H9 (cell line): ENCODE measurements around the gene PYGL. TPM values are rescaled to one million over a fixed set of nuclear protein-coding genes. Genes with fewer than 3 reads are reported as not detected.

Experiments used
- DNase-seq: peaks from one replicate; pipeline ENCODE4 v3.0.0-alpha.2; 2017
- H2AFZ ChIP-seq: one replicate; pipeline ENCODE4 v1.6.1; 2013; ENCODE audit warnings: mild to moderate bottlenecking, low read length, control low read depth, moderate library complexity
- H2AK5ac ChIP-seq: 2 replicates; pipeline ENCODE4 v1.6.1; 2013; ENCODE audit warnings: low read length, control low read depth, mixed read lengths; ENCODE audit not compliant: insufficient read length
- H2BK120ac ChIP-seq: one replicate; pipeline ENCODE4 v1.6.1; 2013; ENCODE audit warnings: low read depth, mild to moderate bottlenecking, low read length, control low read depth, inconsistent platforms; ENCODE audit not compliant: poor library complexity, severe bottlenecking
- H2BK12ac ChIP-seq: 2 replicates; pipeline ENCODE4 v1.6.1; 2013; ENCODE audit warnings: low read length, control low read depth, mixed read lengths, low read depth; ENCODE audit not compliant: insufficient read length
- H2BK15ac ChIP-seq: 2 replicates; pipeline ENCODE4 v1.6.1; 2013; ENCODE audit warnings: low read depth, low read length, control low read depth
- H2BK20ac ChIP-seq: one replicate; pipeline ENCODE4 v1.6.1; 2013; ENCODE audit warnings: low read depth, mild to moderate bottlenecking, low read length, control low read depth, inconsistent platforms; ENCODE audit not compliant: poor library complexity, severe bottlenecking
- H2BK5ac ChIP-seq: 2 replicates; pipeline ENCODE4 v1.6.1; 2013; ENCODE audit warnings: low read length, control low read depth, mixed read lengths; ENCODE audit not compliant: insufficient read length
- H3K14ac ChIP-seq: 2 replicates; pipeline ENCODE4 v1.6.1; 2013; ENCODE audit warnings: low read length, control low read depth; ENCODE audit not compliant: insufficient read depth
- H3K18ac ChIP-seq: 2 replicates; pipeline ENCODE4 v1.6.1; 2013; ENCODE audit warnings: low read depth, mild to moderate bottlenecking, mixed read lengths, low read length, control low read depth; ENCODE audit not compliant: insufficient read length
- H3K23ac ChIP-seq: 2 replicates; pipeline ENCODE4 v1.6.1; 2013; ENCODE audit warnings: low read length, control low read depth, mixed read lengths, low read depth; ENCODE audit not compliant: insufficient read length
- H3K23me2 ChIP-seq: 2 replicates; pipeline ENCODE4 v1.6.1; 2013; ENCODE audit warnings: low read depth, mild to moderate bottlenecking, mixed read lengths, low read length, control low read depth; ENCODE audit not compliant: insufficient read length, poor library complexity, severe bottlenecking
- H3K27ac ChIP-seq: 2 replicates; pipeline ENCODE4 v1.5.1; 2013; ENCODE audit warnings: low read length, control low read depth, mixed read lengths, low read depth; ENCODE audit not compliant: insufficient read length
- H3K27me3 ChIP-seq: 2 replicates; pipeline ENCODE4 v1.6.1; 2013; ENCODE audit warnings: low read length, control low read depth, inconsistent platforms; ENCODE audit not compliant: insufficient read depth
- H3K4ac ChIP-seq: 2 replicates; pipeline ENCODE4 v1.6.1; 2013; ENCODE audit warnings: low read depth, mild to moderate bottlenecking, control low read depth, inconsistent platforms, low read length, moderate library complexity
- H3K4me1 ChIP-seq: 2 replicates; pipeline ENCODE4 v1.6.1; 2013; ENCODE audit warnings: low read length, control low read depth, inconsistent platforms; ENCODE audit not compliant: insufficient read depth
- H3K4me2 ChIP-seq: 2 replicates; pipeline ENCODE4 v1.6.1; 2013; ENCODE audit warnings: low read length, control low read depth, mixed read lengths; ENCODE audit not compliant: insufficient read length, insufficient read depth
- H3K56ac ChIP-seq: 2 replicates; pipeline ENCODE4 v1.6.1; 2013; ENCODE audit warnings: low read depth, mild to moderate bottlenecking, mixed read lengths, low read length, control low read depth; ENCODE audit not compliant: insufficient read length
- H3K79me1 ChIP-seq: 2 replicates; pipeline ENCODE4 v1.6.1; 2013; ENCODE audit warnings: low read depth, mild to moderate bottlenecking, moderate library complexity, low read length, control low read depth, inconsistent platforms; ENCODE audit not compliant: insufficient read depth, poor library complexity, severe bottlenecking
- H3K79me2 ChIP-seq: 2 replicates; pipeline ENCODE4 v1.6.1; 2013; ENCODE audit warnings: low read length, control low read depth, inconsistent platforms; ENCODE audit not compliant: insufficient read depth
- H3K9ac ChIP-seq: 2 replicates; pipeline ENCODE4 v1.6.1; 2013; ENCODE audit warnings: low read length, control low read depth, mixed read lengths; ENCODE audit not compliant: insufficient read length; ENCODE audit errors: extremely low read depth
- H3K9me3 ChIP-seq: one replicate; pipeline ENCODE4 v1.6.1; 2013; ENCODE audit warnings: low read depth, low read length, inconsistent platforms; ENCODE audit not compliant: control insufficient read depth
- H3T11ph ChIP-seq: one replicate; pipeline ENCODE4 v1.6.1; 2013; ENCODE audit warnings: mild to moderate bottlenecking, low read length, control low read depth, inconsistent platforms
- H4K20me1 ChIP-seq: one replicate; pipeline ENCODE4 v1.6.1; 2013; ENCODE audit not compliant: control insufficient read depth, insufficient read length, insufficient read depth
- H4K5ac ChIP-seq: 2 replicates; pipeline ENCODE4 v1.6.1; 2013; ENCODE audit warnings: low read depth, mild to moderate bottlenecking, mixed read lengths, low read length, control low read depth; ENCODE audit not compliant: insufficient read length
- H4K8ac ChIP-seq: replicated peaks from 2 replicates; pipeline ENCODE4 v1.6.1; 2013; ENCODE audit warnings: low read length, control low read depth, mixed read lengths, low read depth; ENCODE audit not compliant: insufficient read length
- H4K91ac ChIP-seq: 2 replicates; pipeline ENCODE4 v1.6.1; 2013; ENCODE audit warnings: low read depth, mild to moderate bottlenecking, moderate library complexity, mixed read lengths, low read length, control low read depth; ENCODE audit not compliant: insufficient read length
- H3K27ac Mint-ChIP-seq, 3 experiments: 2 replicates in 2 of 3; 3 replicates in 1 of 3; pipeline ENCODE4 v1.8.0; 2020 to 2021; ENCODE audit warnings: mixed read lengths in 3 of 3, mild to moderate bottlenecking in 1 of 3, moderate library complexity in 1 of 3
- H3K27me3 Mint-ChIP-seq: 2 replicates; pipeline ENCODE4 v1.8.0; 2021; ENCODE audit warnings: low read depth, mild to moderate bottlenecking, moderate library complexity, mixed read lengths
- H3K36me3 Mint-ChIP-seq, 3 experiments: 2 replicates in 2 of 3; 3 replicates in 1 of 3; pipeline ENCODE4 v1.8.0; 2020 to 2021; ENCODE audit warnings: low read depth in 3 of 3, mixed read lengths in 3 of 3; ENCODE audit not compliant: insufficient read depth in 1 of 3
- H3K4me1 Mint-ChIP-seq, 2 experiments: 2 replicates each; pipeline ENCODE4 v1.8.0; 2020; ENCODE audit warnings: mixed read lengths in 2 of 2
- H3K4me3 Mint-ChIP-seq, 2 experiments: 2 replicates in 1 of 2; 3 replicates in 1 of 2; pipeline ENCODE4 v1.8.0; 2020 to 2021; ENCODE audit warnings: mild to moderate bottlenecking in 2 of 2, mixed read lengths in 2 of 2, moderate library complexity in 1 of 2
- H3K9me3 Mint-ChIP-seq, 2 experiments: 2 replicates in 1 of 2; 3 replicates in 1 of 2; pipeline ENCODE4 v1.8.0; 2020; ENCODE audit warnings: mild to moderate bottlenecking in 2 of 2, mixed read lengths in 2 of 2, moderate library complexity in 1 of 2
- CTCF ChIP-seq: fragments of 200-600 bp; sonication (generic); conservative IDR thresholded peaks from 3 replicates; pipeline ENCODE4 v1.8.0; 2021; ENCODE audit warnings: antibody characterized with exemption, mild to moderate bottlenecking
- WGBS: extraction: QIAGEN DNeasy Blood & Tissue Kit; methylation state at CpG from one replicate; pipeline ENCODE4 v1.1.7; 2013; ENCODE audit warnings: missing lambda C conversion rate, low lambda C conversion rate, mixed read lengths; ENCODE audit not compliant: insufficient read length; ENCODE audit errors: extremely low coverage; 5-methylcytosine and 5-hydroxymethylcytosine counted together
- total RNA-seq: library from RNA; stranded (reverse); gene quantifications from 2 replicates; pipeline ENCODE4 v1.2.1, GENCODE V29; 2021

Gene PYGL
- total RNA-seq, 1 experiment from 2014 or later = 53.8 TPM

GRCh38 chr14:50961605-50962221 lies 17.4 kb upstream of the PYGL start:
- Histone ChIP-seq H2BK5ac (no peak overlapping the region), H3K23me2 (no peaks in the 10 kb centered on the region), H3K14ac (no peak overlapping the region), H2BK15ac (no peak overlapping the region), H3K27ac (no peak overlapping the region), H3K9ac (no peak overlapping the region), H3K27me3 (no peaks in the 10 kb centered on the region), H2AFZ (no peak overlapping the region), H3T11ph (no peak overlapping the region), H2BK12ac (no peak overlapping the region), H4K20me1 (no peaks in the 10 kb centered on the region), H3K4me1 (no peaks in the 10 kb centered on the region), H4K8ac (no peak overlapping the region), H2BK20ac (no peak overlapping the region), H2BK120ac (no peak overlapping the region), H3K79me2 (no peaks in the 10 kb centered on the region), H3K9me3 (no peaks in the 10 kb centered on the region), H4K91ac (no peak overlapping the region), H4K5ac (no peak overlapping the region), H3K4ac (no peak overlapping the region), H3K23ac (no peak overlapping the region), H2AK5ac (no peak overlapping the region), H3K56ac (no peak overlapping the region), H3K4me2 (no peak overlapping the region), H3K79me1 (no peaks in the 10 kb centered on the region), H3K18ac (no peak overlapping the region)
- TF ChIP-seq CTCF = no peak
- no peak for DNase-seq
- WGBS = no CpG with 5 or more reads among the region's 2 CpGs
- H3K9me3 Mint-ChIP-seq = no peaks in the 10 kb centered on the region; a peak in 1 of 5 replicates
- H3K4me3 Mint-ChIP-seq = no peak overlapping the region
- no peaks in the 10 kb centered on the region for H3K4me1 Mint-ChIP-seq
- H3K36me3 Mint-ChIP-seq = no peaks in the 10 kb centered on the region
- no peaks in the 10 kb centered on the region; the same call in none of the 2 replicates for H3K27me3 Mint-ChIP-seq
- H3K27ac Mint-ChIP-seq = no peak overlapping the region
